Liver (tissue), 3 donors: ENCODE results near the gene PYGM.

ENCODE experiments used
- CTCF ChIP-seq: fragments of 150-350 bp; IDR thresholded peaks from 2 replicates; pipeline ENCODE4 v1.5.1; 2017; ENCODE audit warnings: improper control_type of control experiment, low read depth, low read length; ENCODE audit not compliant: missing input control
- EGR1 ChIP-seq, 2 donors: IDR thresholded peaks; 2 replicates each; pipeline ENCODE4 v1.6.1; 2016 to 2018; ENCODE audit warnings: antibody characterized with exemption in 2 of 2, low read depth in 2 of 2
- JUND ChIP-seq, 2 donors: IDR thresholded peaks; 2 replicates each; pipeline ENCODE4 v1.6.1; 2016; ENCODE audit warnings: antibody characterized with exemption in 2 of 2
- RAD21 ChIP-seq, 2 donors: IDR thresholded peaks; 2 replicates each; pipeline ENCODE4 v1.6.1; 2016; ENCODE audit warnings: antibody characterized with exemption in 2 of 2, mild to moderate bottlenecking in 2 of 2
- SP1 ChIP-seq: IDR thresholded peaks from 2 replicates; pipeline ENCODE4 v1.6.1; 2018; ENCODE audit warnings: antibody characterized with exemption, mild to moderate bottlenecking
- TAF1 ChIP-seq: conservative IDR thresholded peaks from 2 replicates; pipeline ENCODE4 v1.6.1; 2016; ENCODE audit warnings: antibody characterized with exemption, mild to moderate bottlenecking
- YY1 ChIP-seq: IDR thresholded peaks from 2 replicates; pipeline ENCODE4 v1.6.1; 2016; ENCODE audit warnings: antibody characterized with exemption, mild to moderate bottlenecking
- ZBTB33 ChIP-seq: IDR thresholded peaks from 2 replicates; pipeline ENCODE4 v1.6.1; 2016; ENCODE audit warnings: antibody characterized with exemption
- TF ChIP-seq, protein P1 (sequence below): IDR thresholded peaks from 2 replicates; pipeline ENCODE4 v1.6.1; 2016; ENCODE audit warnings: antibody characterized with exemption
- TF ChIP-seq, protein P2 (sequence below): IDR thresholded peaks from 2 replicates; pipeline ENCODE4 v1.6.1; 2016; ENCODE audit warnings: antibody characterized with exemption, mild to moderate bottlenecking
- TF ChIP-seq, protein P3 (sequence below): IDR thresholded peaks from 2 replicates; pipeline ENCODE4 v1.6.1; 2016; ENCODE audit warnings: antibody characterized with exemption
- donor health status: healthy.
- donor health status: healthy.

GRCh38 chr11:64720167-64720566, 39.6 kb downstream of the PYGM start:
- TF ChIP-seq CTCF: no peak
- no peak for TF ChIP-seq EGR1 (IDR thresholded peaks at IDR 0.05; ENCODE audit: low read depth in 2 of 2)
- no peak for TF ChIP-seq SP1
- TF ChIP-seq, protein P1, sequence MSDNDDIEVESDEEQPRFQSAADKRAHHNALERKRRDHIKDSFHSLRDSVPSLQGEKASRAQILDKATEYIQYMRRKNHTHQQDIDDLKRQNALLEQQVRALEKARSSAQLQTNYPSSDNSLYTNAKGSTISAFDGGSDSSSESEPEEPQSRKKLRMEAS: no peak
- no peak for TF ChIP-seq ZBTB33
- TF ChIP-seq, protein P2, sequence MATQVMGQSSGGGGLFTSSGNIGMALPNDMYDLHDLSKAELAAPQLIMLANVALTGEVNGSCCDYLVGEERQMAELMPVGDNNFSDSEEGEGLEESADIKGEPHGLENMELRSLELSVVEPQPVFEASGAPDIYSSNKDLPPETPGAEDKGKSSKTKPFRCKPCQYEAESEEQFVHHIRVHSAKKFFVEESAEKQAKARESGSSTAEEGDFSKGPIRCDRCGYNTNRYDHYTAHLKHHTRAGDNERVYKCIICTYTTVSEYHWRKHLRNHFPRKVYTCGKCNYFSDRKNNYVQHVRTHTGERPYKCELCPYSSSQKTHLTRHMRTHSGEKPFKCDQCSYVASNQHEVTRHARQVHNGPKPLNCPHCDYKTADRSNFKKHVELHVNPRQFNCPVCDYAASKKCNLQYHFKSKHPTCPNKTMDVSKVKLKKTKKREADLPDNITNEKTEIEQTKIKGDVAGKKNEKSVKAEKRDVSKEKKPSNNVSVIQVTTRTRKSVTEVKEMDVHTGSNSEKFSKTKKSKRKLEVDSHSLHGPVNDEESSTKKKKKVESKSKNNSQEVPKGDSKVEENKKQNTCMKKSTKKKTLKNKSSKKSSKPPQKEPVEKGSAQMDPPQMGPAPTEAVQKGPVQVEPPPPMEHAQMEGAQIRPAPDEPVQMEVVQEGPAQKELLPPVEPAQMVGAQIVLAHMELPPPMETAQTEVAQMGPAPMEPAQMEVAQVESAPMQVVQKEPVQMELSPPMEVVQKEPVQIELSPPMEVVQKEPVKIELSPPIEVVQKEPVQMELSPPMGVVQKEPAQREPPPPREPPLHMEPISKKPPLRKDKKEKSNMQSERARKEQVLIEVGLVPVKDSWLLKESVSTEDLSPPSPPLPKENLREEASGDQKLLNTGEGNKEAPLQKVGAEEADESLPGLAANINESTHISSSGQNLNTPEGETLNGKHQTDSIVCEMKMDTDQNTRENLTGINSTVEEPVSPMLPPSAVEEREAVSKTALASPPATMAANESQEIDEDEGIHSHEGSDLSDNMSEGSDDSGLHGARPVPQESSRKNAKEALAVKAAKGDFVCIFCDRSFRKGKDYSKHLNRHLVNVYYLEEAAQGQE: no peak
- TF ChIP-seq TAF1: no peak
- TF ChIP-seq, protein P3, sequence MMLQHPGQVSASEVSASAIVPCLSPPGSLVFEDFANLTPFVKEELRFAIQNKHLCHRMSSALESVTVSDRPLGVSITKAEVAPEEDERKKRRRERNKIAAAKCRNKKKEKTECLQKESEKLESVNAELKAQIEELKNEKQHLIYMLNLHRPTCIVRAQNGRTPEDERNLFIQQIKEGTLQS: no peak
- no peak for TF ChIP-seq RAD21 (IDR thresholded peaks at IDR 0.05)
- TF ChIP-seq YY1: no peak
- TF ChIP-seq JUND (IDR thresholded peaks at IDR 0.05): no peak
